WTC11 (cell line): ENCODE measurements around the gene PLCD4. TPM values are rescaled to one million over a fixed set of nuclear protein-coding genes. Genes with fewer than 3 reads are reported as not detected.

Experiments used
- ATAC-seq: fragments of 200-7000 bp; cut with Tn5 transposase; 2 replicates; pipeline ENCODE4 v1.10.0; 2021; ENCODE audit warnings: mild to moderate bottlenecking, moderate library complexity
- CTCF ChIA-PET: fragments of 300-600 bp; sonication (Branson Sonifier 250); formaldehyde crosslinking; loops from one replicate; lab custom pipeline; 2021; ENCODE audit warnings: antibody characterized with exemption; lab: Charles Lee
- POLR2A ChIA-PET: fragments of 350-600 bp; sonication (Branson Sonifier 250); formaldehyde crosslinking; loops from one replicate; lab custom pipeline; 2021; ENCODE audit warnings: antibody characterized with exemption; lab: Charles Lee
- DNase-seq: peaks from one replicate; pipeline ENCODE4 v3.0.0; 2021; ENCODE audit warnings: low spot score
- H3K27ac Mint-ChIP-seq: 2 replicates; pipeline ENCODE4 v1.8.0; 2021; ENCODE audit warnings: mixed read lengths
- H3K27me3 Mint-ChIP-seq: 2 replicates; pipeline ENCODE4 v1.8.0; 2021; ENCODE audit warnings: low read depth, mild to moderate bottlenecking, moderate library complexity, mixed read lengths
- H3K36me3 Mint-ChIP-seq: 2 replicates; pipeline ENCODE4 v1.8.0; 2021; ENCODE audit warnings: mixed read lengths
- H3K4me1 Mint-ChIP-seq: 2 replicates; pipeline ENCODE4 v1.8.0; 2022; ENCODE audit warnings: mixed read lengths
- H3K4me3 Mint-ChIP-seq: 2 replicates; pipeline ENCODE4 v1.8.0; 2021; ENCODE audit warnings: mild to moderate bottlenecking, moderate library complexity, mixed read lengths
- H3K9me3 Mint-ChIP-seq: 2 replicates; pipeline ENCODE4 v1.8.0; 2021; ENCODE audit warnings: mixed read lengths
- AFF4 ChIP-seq: sonication (generic); formaldehyde crosslinking; IDR thresholded peaks from 2 replicates; pipeline ENCODE4 v1.8.1; 2023; ENCODE audit warnings: mild to moderate bottlenecking, missing genetic modification reagents, borderline replicate concordance
- CDX4 ChIP-seq: fragments of 250-450 bp; sonication (Bioruptor Pico); IDR thresholded peaks from 2 replicates; pipeline ENCODE4 v1.9.0; 2021; ENCODE audit warnings: moderate library complexity, mild to moderate bottlenecking, inconsistent platforms, borderline replicate concordance
- CREB1 ChIP-seq: sonication (generic); formaldehyde crosslinking; IDR thresholded peaks from 2 replicates; pipeline ENCODE4 v1.8.0; 2023; ENCODE audit warnings: mild to moderate bottlenecking, missing genetic modification reagents
- CREM ChIP-seq: sonication (generic); formaldehyde crosslinking; IDR thresholded peaks from 2 replicates; pipeline ENCODE4 v1.8.1; 2022; ENCODE audit warnings: mild to moderate bottlenecking, missing genetic modification reagents, moderate library complexity
- E2F1 ChIP-seq: sonication (generic); formaldehyde crosslinking; IDR thresholded peaks from 2 replicates; pipeline ENCODE4 v1.8.0; 2022; ENCODE audit warnings: mild to moderate bottlenecking, missing genetic modification reagents
- E2F4 ChIP-seq: sonication (generic); formaldehyde crosslinking; IDR thresholded peaks from 2 replicates; pipeline ENCODE4 v1.8.1; 2022; ENCODE audit warnings: low read depth, mild to moderate bottlenecking, moderate library complexity, missing genetic modification reagents, borderline replicate concordance
- ETV6 ChIP-seq: sonication (generic); formaldehyde crosslinking; IDR thresholded peaks from 2 replicates; pipeline ENCODE4 v1.8.1; 2022; ENCODE audit warnings: mild to moderate bottlenecking, missing genetic modification reagents
- FOXP1 ChIP-seq: sonication (generic); formaldehyde crosslinking; IDR thresholded peaks from 2 replicates; pipeline ENCODE4 v1.8.0; 2022; ENCODE audit warnings: missing genetic modification reagents, mild to moderate bottlenecking, moderate library complexity, borderline replicate concordance
- GABPB1 ChIP-seq: sonication (generic); formaldehyde crosslinking; IDR thresholded peaks from 2 replicates; pipeline ENCODE4 v1.8.1; 2023; ENCODE audit warnings: mild to moderate bottlenecking, missing genetic modification reagents
- HMGA2 ChIP-seq: fragments of 250-450 bp; sonication (Bioruptor Pico); IDR thresholded peaks from 2 replicates; pipeline ENCODE4 v1.4.0; 2021; ENCODE audit warnings: mild to moderate bottlenecking, moderate library complexity
- IRF1 ChIP-seq: sonication (generic); formaldehyde crosslinking; IDR thresholded peaks from 2 replicates; pipeline ENCODE4 v1.8.0; 2023; ENCODE audit warnings: missing genetic modification reagents
- NR1H2 ChIP-seq: sonication (generic); formaldehyde crosslinking; IDR thresholded peaks from 2 replicates; pipeline ENCODE4 v1.9.0; 2021; ENCODE audit warnings: mild to moderate bottlenecking, moderate library complexity, missing genetic modification reagents
- SOX15 ChIP-seq: fragments of 250-450 bp; sonication (Bioruptor Pico); IDR thresholded peaks from 2 replicates; pipeline ENCODE4 v1.9.0; 2021; ENCODE audit warnings: mild to moderate bottlenecking
- SP1 ChIP-seq: sonication (generic); formaldehyde crosslinking; conservative IDR thresholded peaks from 2 replicates; pipeline ENCODE4 v1.8.1; 2022; ENCODE audit warnings: missing genetic modification reagents
- TEAD1 ChIP-seq: sonication (generic); formaldehyde crosslinking; IDR thresholded peaks from 2 replicates; pipeline ENCODE4 v1.8.0; 2022; ENCODE audit warnings: mild to moderate bottlenecking, missing genetic modification reagents
- ZNF232 ChIP-seq: sonication (generic); formaldehyde crosslinking; IDR thresholded peaks from 2 replicates; pipeline ENCODE4 v1.8.0; 2022; ENCODE audit warnings: mild to moderate bottlenecking, missing genetic modification reagents
- ZNF512 ChIP-seq: sonication (generic); formaldehyde crosslinking; IDR thresholded peaks from 2 replicates; pipeline ENCODE4 v1.8.1; 2022; ENCODE audit warnings: missing genetic modification reagents, borderline replicate concordance
- total RNA-seq: library from RNA; stranded (reverse); gene quantifications from 3 replicates; pipeline ENCODE4 v1.2.3, GENCODE V29; 2021

PLCD4 gene
- total RNA-seq, 1 experiment from 2014 or later, result 0.28 TPM

GRCh38 chr2:218664653-218665052 is 57.0 kb downstream of the PLCD4 start:
- no peak for TF ChIP-seq FOXP1 (CRISPR knock-in tag)
- no peak for TF ChIP-seq CDX4
- no peak for TF ChIP-seq SOX15 (CRISPR knock-in tag)
- no peak for TF ChIP-seq NR1H2 (CRISPR knock-in tag)
- TF ChIP-seq IRF1, result no peak
- TF ChIP-seq HMGA2 (CRISPR knock-in tag), result no peak
- TF ChIP-seq SP1 (CRISPR knock-in tag), result no peak
- TF ChIP-seq E2F4, result no peak
- no peak for TF ChIP-seq ZNF512 (CRISPR knock-in tag)
- TF ChIP-seq, all 79 proteins: peak for 0
- CTCF ChIA-PET, result no interaction called here
- no peak for ATAC-seq
- POLR2A ChIA-PET, result no interaction called here
- H3K4me3 Mint-ChIP-seq, result no peak overlapping the region
- no peak overlapping the region for H3K27ac Mint-ChIP-seq
- DNase-seq, result no peak
- peaks cover 55% of the 10 kb centered on the region for H3K36me3 Mint-ChIP-seq
- H3K27me3 Mint-ChIP-seq, result no peaks in the 10 kb centered on the region
- peaks cover 7% of the 10 kb centered on the region for H3K4me1 Mint-ChIP-seq
- H3K9me3 Mint-ChIP-seq, result no peaks in the 10 kb centered on the region

GRCh38 chr2:218671097-218671653 is 63.5 kb downstream of the PLCD4 start:
- H3K9me3 Mint-ChIP-seq, result no peaks in the 10 kb centered on the region
- no peaks in the 10 kb centered on the region for H3K27me3 Mint-ChIP-seq
- H3K4me3 Mint-ChIP-seq, result peak overlapping the region; percentile 98
- H3K27ac Mint-ChIP-seq, result peak overlapping the region; percentile 93
- CTCF ChIA-PET, result interaction anchor here (1.6 to 2.8 kb wide), 4 partner anchors 12 to 176 kb away, joined by 10 to 19 read pairs (median 14); partner anchors contain the start of genes BCS1L, TTLL4 and ZNF142
- H3K36me3 Mint-ChIP-seq, result peaks cover 21% of the 10 kb centered on the region
- POLR2A ChIA-PET, result interaction anchor here (0.5 to 2.0 kb wide), 3 partner anchors 12 to 924 kb away, joined by 3 to 24 read pairs (median 4); partner anchors contain the start of genes BCS1L and ZNF142
- ATAC-seq (peak; percentile 8), DNase-seq (no peak)
- TF ChIP-seq CREM (CRISPR knock-in tag), result no peak
- TF ChIP-seq HMGA2 (CRISPR knock-in tag), result no peak
- no peak for TF ChIP-seq E2F1 (CRISPR knock-in tag)
- H3K4me1 Mint-ChIP-seq, result peaks cover 13% of the 10 kb centered on the region

- no peaks in the 10 kb centered on the region for H3K27me3 Mint-ChIP-seq
- H3K9me3 Mint-ChIP-seq, result no peaks in the 10 kb centered on the region
- DNase-seq (peak; percentile 85), ATAC-seq (peak; percentile 96)
- POLR2A ChIA-PET, result interaction anchor here (0.5 to 2.0 kb wide), 5 partner anchors 13 to 923 kb away, joined by 3 to 24 read pairs (median 4); partner anchors contain the start of genes BCS1L, USP37 and ZNF142
- CTCF ChIA-PET, result interaction anchor here (0.7 to 2.8 kb wide), 6 partner anchors 13 to 358 kb away, joined by 3 to 19 read pairs (median 12); partner anchors contain the start of genes BCS1L, TTLL4 and ZNF142
- H3K36me3 Mint-ChIP-seq, result peaks cover 20% of the 10 kb centered on the region
- peaks cover 13% of the 10 kb centered on the region for H3K4me1 Mint-ChIP-seq
- H3K27ac Mint-ChIP-seq, result peak within 1 kb of the TSS; percentile 93
- peak within 1 kb of the TSS; percentile 98 for H3K4me3 Mint-ChIP-seq
- 0 out of 2 replicates have a peak, but pooled peaks have one; percentile 11 for TF ChIP-seq CREB1 (CRISPR knock-in tag)
- TF ChIP-seq ZNF512 (CRISPR knock-in tag), result no peak
- peak; percentile 57; the same call in 1 of the 2 replicates for TF ChIP-seq GABPB1 (CRISPR knock-in tag)
- TF ChIP-seq ETV6 (CRISPR knock-in tag), result peak; percentile 79; the same call in 1 of the 2 replicates
- TF ChIP-seq TEAD1 (CRISPR knock-in tag), result peak; percentile 56; the same call in 1 of the 2 replicates
- TF ChIP-seq AFF4 (CRISPR knock-in tag), result 0 out of 2 replicates have a peak, but pooled peaks have one; percentile 25
- 0 out of 2 replicates have a peak, but pooled peaks have one; percentile 36 for TF ChIP-seq ZNF232
Measured at GRCh38 chr2:218671654-218672566, 64.2 kb downstream of the PLCD4 start, which contains the start of the genes RNF25 and STK36. TSS of gene RNF25 (minus strand) at chr2:218672002. CDS start at chr2:218671970, 32 bp downstream. TSS of gene STK36 (plus strand) at chr2:218672086. CDS start at chr2:218672830, 744 bp downstream.
